GM12801 (cell line): ENCODE measurements around the gene BPIFA2.

Experiments
- CTCF ChIP-seq: IDR thresholded peaks from one replicate; pipeline ENCODE4 v1.5.1; 2011; ENCODE audit warnings: control low read depth; ENCODE audit not compliant: insufficient read length; ENCODE audit errors: extremely low read depth

The BPIFA2 gene

GRCh38 chr20:33209789-33210188 is 41.8 kb downstream of the BPIFA2 start:
- TF ChIP-seq CTCF, result no peak

- TF ChIP-seq CTCF, result no peak
Observed at GRCh38 chr20:33210371-33210770, 42.4 kb downstream of the BPIFA2 start.

- no peak for TF ChIP-seq CTCF
Observed at GRCh38 chr20:33211817-33212424, 44.0 kb downstream of the BPIFA2 start.

GRCh38 chr20:33217052-33217451 is 49.1 kb downstream of the BPIFA2 start, which contains the start of gene BPIFA3:
Gene BPIFA3 (plus strand): TSS chr20:33217352. CDS start chr20:33217537, 185 bp downstream.
- no peak for TF ChIP-seq CTCF

GRCh38 chr20:33224399-33224798 is 56.4 kb downstream of the BPIFA2 start:
- TF ChIP-seq CTCF, result no peak

GRCh38 chr20:33229843-33230242 is 61.9 kb downstream of the BPIFA2 start:
- TF ChIP-seq CTCF, result no peak
